Measurements from ENCODE around the gene FBXL16. TPM values are rescaled to one million over a fixed set of nuclear protein-coding genes. Genes with fewer than 3 reads are reported as not detected.

The FBXL16 gene
- total and polyA plus RNA-seq, 12 donors, result 0.04 to 0.64 (median 0.10) TPM; not detected in 4

DNA sequence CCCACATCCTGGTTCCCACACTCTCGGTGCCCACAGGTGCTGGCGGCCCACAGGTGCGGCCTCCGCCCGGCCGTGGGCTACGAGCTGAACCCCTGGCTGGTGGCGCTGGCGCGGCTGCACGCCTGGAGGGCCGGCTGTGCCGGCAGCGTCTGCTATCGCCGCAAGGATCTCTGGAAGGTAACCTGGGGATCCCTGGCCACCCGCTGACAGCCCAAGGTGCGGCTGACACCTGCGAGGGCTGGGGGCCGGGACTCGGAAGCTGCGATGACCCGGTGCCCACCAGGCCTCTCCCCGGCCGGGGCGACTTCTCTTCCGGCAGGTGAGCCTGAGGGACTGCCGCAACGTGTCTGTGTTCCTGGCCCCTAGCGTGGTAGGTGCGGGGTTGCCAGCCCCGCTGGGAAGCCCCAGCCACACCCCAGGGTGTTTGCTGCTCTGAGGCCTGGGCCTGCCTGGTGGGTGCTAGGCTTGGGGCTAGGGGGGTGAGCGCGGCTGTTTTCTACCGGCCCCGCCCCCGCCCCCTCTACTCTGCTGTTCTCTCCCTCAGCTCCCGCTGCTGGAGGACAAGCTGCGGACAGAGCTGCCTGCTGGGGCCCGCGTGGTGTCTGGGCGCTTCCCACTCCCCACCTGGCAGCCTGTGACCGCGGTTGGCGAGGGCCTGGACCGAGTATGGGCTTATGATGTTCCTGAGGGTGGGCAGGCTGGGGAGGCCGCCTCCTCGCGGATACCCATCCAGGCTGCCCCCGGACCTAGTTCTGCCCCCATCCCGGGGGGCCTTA is 16.4 kb upstream of the FBXL16 start:
- peak in 1 of 2 donors; percentile 24 for DNase-seq
- TF ChIP-seq, protein P1, sequence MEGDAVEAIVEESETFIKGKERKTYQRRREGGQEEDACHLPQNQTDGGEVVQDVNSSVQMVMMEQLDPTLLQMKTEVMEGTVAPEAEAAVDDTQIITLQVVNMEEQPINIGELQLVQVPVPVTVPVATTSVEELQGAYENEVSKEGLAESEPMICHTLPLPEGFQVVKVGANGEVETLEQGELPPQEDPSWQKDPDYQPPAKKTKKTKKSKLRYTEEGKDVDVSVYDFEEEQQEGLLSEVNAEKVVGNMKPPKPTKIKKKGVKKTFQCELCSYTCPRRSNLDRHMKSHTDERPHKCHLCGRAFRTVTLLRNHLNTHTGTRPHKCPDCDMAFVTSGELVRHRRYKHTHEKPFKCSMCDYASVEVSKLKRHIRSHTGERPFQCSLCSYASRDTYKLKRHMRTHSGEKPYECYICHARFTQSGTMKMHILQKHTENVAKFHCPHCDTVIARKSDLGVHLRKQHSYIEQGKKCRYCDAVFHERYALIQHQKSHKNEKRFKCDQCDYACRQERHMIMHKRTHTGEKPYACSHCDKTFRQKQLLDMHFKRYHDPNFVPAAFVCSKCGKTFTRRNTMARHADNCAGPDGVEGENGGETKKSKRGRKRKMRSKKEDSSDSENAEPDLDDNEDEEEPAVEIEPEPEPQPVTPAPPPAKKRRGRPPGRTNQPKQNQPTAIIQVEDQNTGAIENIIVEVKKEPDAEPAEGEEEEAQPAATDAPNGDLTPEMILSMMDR (IDR thresholded peaks at IDR 0.05), result no peak
- Histone ChIP-seq H3K9me3 (no peaks in the 10 kb centered on the region), H3K4me1 (peaks cover 10 to 46% (median 34%) of the 10 kb centered on the region in 9 donors), H3K4me3 (peak overlapping the region; percentile 64 to 99 (median 84)), H3K27me3 (peaks cover 0 to 16% (median 10%) of the 10 kb centered on the region in 7 donors), H3K27ac (peak overlapping the region in 9 of 10 donors; percentile 92 to 97 (median 94)), H3K36me3 (peaks cover 0 to 7% (median 0%) of the 10 kb centered on the region in 9 donors)
- WGBS, 2 donors, result 86 to 87% methylated on average over 51 of the region's 51 CpGs
- intact Hi-C loops (cut with DNase I), result loop anchor here in 1 of 10 donors (2.0 kb wide), 1 partner anchor 41 kb away; the partner anchor contains the start of gene STUB1
- ATAC-seq, result no peak

DNA sequence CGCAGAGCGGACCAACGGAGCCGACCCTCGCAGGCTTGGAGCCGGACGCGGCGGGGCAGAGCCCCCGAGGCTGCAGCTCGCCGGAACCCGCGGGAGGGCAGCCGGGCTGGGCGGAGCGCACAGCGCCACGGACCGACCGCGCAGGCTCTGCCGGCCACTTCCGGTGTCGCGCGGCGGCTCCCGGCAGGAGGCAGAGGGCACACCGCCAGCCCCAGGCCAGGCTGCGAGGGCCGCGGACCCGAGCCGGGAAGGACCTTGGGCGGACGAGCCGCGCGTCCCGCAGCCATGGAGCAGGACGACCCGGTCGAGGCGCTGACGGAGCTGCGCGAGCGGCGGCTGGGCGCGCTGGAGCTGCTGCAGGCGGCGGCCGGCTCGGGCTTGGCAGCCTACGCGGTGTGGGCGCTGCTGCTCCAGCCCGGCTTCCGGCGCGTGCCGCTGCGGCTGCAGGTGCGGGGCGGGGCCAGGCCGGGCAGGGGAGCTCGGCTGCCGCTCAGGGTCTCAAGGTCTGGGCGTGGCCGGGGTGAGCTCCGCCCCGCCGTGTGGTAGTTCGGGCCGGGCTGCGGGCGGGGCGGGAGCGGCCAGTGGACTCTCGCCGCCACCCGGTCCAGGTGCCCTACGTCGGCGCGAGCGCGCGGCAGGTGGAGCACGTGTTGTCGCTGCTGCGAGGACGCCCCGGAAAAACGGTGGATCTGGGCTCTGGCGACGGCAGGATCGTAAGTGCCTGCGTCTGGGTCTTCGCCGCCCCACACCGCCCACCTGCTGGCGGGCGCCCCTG is 15.6 kb upstream of the FBXL16 start, which contains the start of gene ANTKMT:
Gene ANTKMT, plus strand, starts transcription at position 157 of the 775 bp plus-strand sequence. Its CDS starts 129 bp downstream, at position 286.
- Histone ChIP-seq H3K27ac (peak within 1 kb of the TSS; percentile 44 to 97 (median 94)), H3K4me1 (peaks cover 14 to 48% (median 34%) of the 10 kb centered on the region in 9 donors), H3K36me3 (peaks cover 0 to 7% (median 0%) of the 10 kb centered on the region in 9 donors), H3K4me3 (peak within 1 kb of the TSS; percentile 64 to 99 (median 84)), H3K27me3 (peaks cover 0 to 15% (median 4%) of the 10 kb centered on the region in 7 donors), H3K9me3 (no peaks in the 10 kb centered on the region)
- ATAC-seq, result peak; percentile 71 to 91 (median 80)
- DNase-seq, result peak; percentile 68 to 82
- intact Hi-C loops (cut with DNase I), result loop anchor here in 1 of 10 donors (2.0 kb wide), 1 partner anchor 40 kb away; the partner anchor contains the start of gene STUB1
- TF ChIP-seq, protein P1 (IDR thresholded peaks at IDR 0.05), result peak in 2 of 9 donors; percentile 16 to 35
- 7 to 13% methylated on average over 55 to 106 of the region's 106 CpGs for WGBS, 2 donors

GRCh38 chr16:720447-720989 is 14.9 kb upstream of the FBXL16 start:
- peaks cover 18 to 52% (median 38%) of the 10 kb centered on the region in 9 donors for H3K4me1 ChIP-seq
- H3K27ac ChIP-seq, result peak overlapping the region; percentile 44 to 97 (median 94)
- peaks cover 0 to 15% (median 0%) of the 10 kb centered on the region in 7 donors for H3K27me3 ChIP-seq
- H3K4me3 ChIP-seq, result peak overlapping the region; percentile 64 to 99 (median 84)
- peak in 1 of 2 donors; percentile 66 for DNase-seq
- TF ChIP-seq, protein P1 (IDR thresholded peaks at IDR 0.05), result peak in 3 of 9 donors; percentile 14 to 31 (median 29)
- no peaks in the 10 kb centered on the region for H3K9me3 ChIP-seq
- 0% methylated on average over 38 of the region's 38 CpGs for WGBS, 2 donors
- peak; percentile 49 to 79 (median 62) for ATAC-seq
- H3K36me3 ChIP-seq, result peaks cover 0 to 7% (median 0%) of the 10 kb centered on the region in 9 donors
- intact Hi-C loops (cut with DNase I), result loop anchor here in 1 of 10 donors (2.0 kb wide), 1 partner anchor 40 kb away; the partner anchor contains the start of gene STUB1
